Mesenchymal stem cell (in vitro differentiated cells and primary cell): Measurements from ENCODE around the gene RRBP1. TPM values are rescaled to one million over a fixed set of nuclear protein-coding genes. Genes with fewer than 3 reads are reported as not detected.
A peak's percentile ranks its signal among the peaks of the same experiment; 100 is the strongest.

Experiments
- DNase-seq: peaks from one replicate; pipeline ENCODE4 v3.0.0-alpha.2; 2013
- H2AFZ ChIP-seq: one replicate; pipeline ENCODE4 v1.6.1; 2013; ENCODE audit warnings: low read depth, mild to moderate bottlenecking, control low read depth, inconsistent platforms, low read length, moderate library complexity
- H2AK5ac ChIP-seq: 2 replicates; pipeline ENCODE4 v1.6.1; 2013; ENCODE audit warnings: low read length, moderate library complexity, mild to moderate bottlenecking, inconsistent platforms; ENCODE audit not compliant: severe bottlenecking
- H2BK120ac ChIP-seq: one replicate; pipeline ENCODE4 v1.6.1; 2013; ENCODE audit warnings: low read depth, mild to moderate bottlenecking, inconsistent platforms, low read length, moderate library complexity
- H2BK12ac ChIP-seq, 2 experiments: one replicate each; pipeline ENCODE4 v1.6.1; 2013; ENCODE audit warnings: inconsistent platforms in 2 of 2, low read length in 2 of 2, mild to moderate bottlenecking in 2 of 2, moderate library complexity in 2 of 2, control low read depth in 1 of 2
- H2BK15ac ChIP-seq: one replicate; pipeline ENCODE4 v1.6.1; 2013; ENCODE audit warnings: mild to moderate bottlenecking, low read depth, inconsistent platforms; ENCODE audit not compliant: poor library complexity, severe bottlenecking
- H2BK5ac ChIP-seq: 2 replicates; pipeline ENCODE4 v1.6.1; 2013; ENCODE audit warnings: low read depth, mild to moderate bottlenecking, low read length, control low read depth, inconsistent platforms; ENCODE audit not compliant: poor library complexity, severe bottlenecking
- H3K14ac ChIP-seq, 2 experiments: one replicate each; pipeline ENCODE4 v1.6.1; 2013; ENCODE audit warnings: inconsistent platforms in 2 of 2, low read length in 2 of 2, control low read depth in 1 of 2, mild to moderate bottlenecking in 1 of 2, moderate library complexity in 1 of 2
- H3K18ac ChIP-seq, 2 experiments: one replicate each; pipeline ENCODE4 v1.6.1; 2013; ENCODE audit warnings: inconsistent platforms in 2 of 2, low read length in 2 of 2, control low read depth in 1 of 2, low read depth in 1 of 2, mild to moderate bottlenecking in 1 of 2
- H3K23ac ChIP-seq, 2 experiments: one replicate each; pipeline ENCODE4 v1.6.1; 2013; ENCODE audit warnings: inconsistent platforms in 2 of 2, low read length in 2 of 2, mild to moderate bottlenecking in 2 of 2, moderate library complexity in 2 of 2, control low read depth in 1 of 2
- H3K27ac ChIP-seq: 2 replicates; pipeline ENCODE4 v1.5.1; 2013; ENCODE audit warnings: mild to moderate bottlenecking, moderate library complexity, low read length, control low read depth, inconsistent platforms; ENCODE audit not compliant: poor library complexity, severe bottlenecking
- H3K27me3 ChIP-seq, 2 experiments: 2 replicates each; pipeline versions ENCODE4 v1.6.1 to v1.7.0; 2013; ENCODE audit warnings: low read length in 2 of 2, mild to moderate bottlenecking in 2 of 2, moderate library complexity in 2 of 2, control low read depth in 1 of 2, inconsistent platforms in 1 of 2; ENCODE audit not compliant: control insufficient read depth in 1 of 2, insufficient read depth in 1 of 2
- H3K36me3 ChIP-seq, 2 experiments: 2 replicates each; pipeline versions ENCODE4 v1.6.1 to v1.7.0; 2013; ENCODE audit warnings: low read length in 2 of 2, control low read depth in 1 of 2, inconsistent platforms in 1 of 2, low read depth in 1 of 2, mild to moderate bottlenecking in 1 of 2; ENCODE audit not compliant: insufficient read depth in 2 of 2, control insufficient read depth in 1 of 2
- H3K4ac ChIP-seq, 2 experiments: one replicate each; pipeline ENCODE4 v1.6.1; 2013; ENCODE audit warnings: inconsistent platforms in 2 of 2, low read length in 2 of 2, mild to moderate bottlenecking in 2 of 2, moderate library complexity in 2 of 2, control low read depth in 1 of 2, low read depth in 1 of 2
- H3K4me1 ChIP-seq: 2 replicates; pipeline ENCODE4 v1.6.1; 2013; ENCODE audit warnings: low read depth, low read length, control low read depth; ENCODE audit not compliant: control insufficient read depth, insufficient read depth
- H3K4me2 ChIP-seq: 2 replicates; pipeline ENCODE4 v1.6.1; 2013; ENCODE audit warnings: low read length, mild to moderate bottlenecking, inconsistent platforms; ENCODE audit not compliant: poor library complexity, severe bottlenecking
- H3K4me3 ChIP-seq, 2 experiments: 2 replicates each; pipeline versions ENCODE4 v1.5.1 to v1.7.0; 2013; ENCODE audit warnings: low read length in 2 of 2, mild to moderate bottlenecking in 2 of 2, control low read depth in 1 of 2, low read depth in 1 of 2; ENCODE audit not compliant: insufficient read depth in 1 of 2
- H3K79me1 ChIP-seq: replicated peaks from 2 replicates; pipeline ENCODE4 v1.6.1; 2013; ENCODE audit warnings: mild to moderate bottlenecking, control low read depth, low read length, inconsistent platforms; ENCODE audit not compliant: poor library complexity, severe bottlenecking
- H3K9ac ChIP-seq: 2 replicates; pipeline ENCODE4 v1.7.0; 2013; ENCODE audit warnings: mild to moderate bottlenecking, low read length, moderate library complexity
- H3K9me3 ChIP-seq: 2 replicates; pipeline ENCODE4 v1.7.0; 2013; ENCODE audit warnings: mild to moderate bottlenecking, low read length; ENCODE audit not compliant: control insufficient read depth
- H4K8ac ChIP-seq: one replicate; pipeline ENCODE4 v1.6.1; 2013; ENCODE audit warnings: inconsistent platforms, mild to moderate bottlenecking, low read length, moderate library complexity
- H4K91ac ChIP-seq: one replicate; pipeline ENCODE4 v1.6.1; 2013; ENCODE audit warnings: mild to moderate bottlenecking, low read length, inconsistent platforms
- WGBS: methylation state at CpG from one replicate; pipeline ENCODE4 v1.1.7; 2013; ENCODE audit warnings: mixed read lengths; 5-methylcytosine and 5-hydroxymethylcytosine counted together
- polyA plus RNA-seq, 2 experiments: library from polyadenylated mRNA; stranded (reverse); fragments of 200-250 nt; gene quantifications; one replicate each; pipeline ENCODE4 v1.2.3, GENCODE V29; 2013

Gene RRBP1
- 209 TPM for polyA plus RNA-seq (2013, experiment 1 of 2)
- polyA plus RNA-seq (2013, experiment 2 of 2): 195 TPM

DNA sequence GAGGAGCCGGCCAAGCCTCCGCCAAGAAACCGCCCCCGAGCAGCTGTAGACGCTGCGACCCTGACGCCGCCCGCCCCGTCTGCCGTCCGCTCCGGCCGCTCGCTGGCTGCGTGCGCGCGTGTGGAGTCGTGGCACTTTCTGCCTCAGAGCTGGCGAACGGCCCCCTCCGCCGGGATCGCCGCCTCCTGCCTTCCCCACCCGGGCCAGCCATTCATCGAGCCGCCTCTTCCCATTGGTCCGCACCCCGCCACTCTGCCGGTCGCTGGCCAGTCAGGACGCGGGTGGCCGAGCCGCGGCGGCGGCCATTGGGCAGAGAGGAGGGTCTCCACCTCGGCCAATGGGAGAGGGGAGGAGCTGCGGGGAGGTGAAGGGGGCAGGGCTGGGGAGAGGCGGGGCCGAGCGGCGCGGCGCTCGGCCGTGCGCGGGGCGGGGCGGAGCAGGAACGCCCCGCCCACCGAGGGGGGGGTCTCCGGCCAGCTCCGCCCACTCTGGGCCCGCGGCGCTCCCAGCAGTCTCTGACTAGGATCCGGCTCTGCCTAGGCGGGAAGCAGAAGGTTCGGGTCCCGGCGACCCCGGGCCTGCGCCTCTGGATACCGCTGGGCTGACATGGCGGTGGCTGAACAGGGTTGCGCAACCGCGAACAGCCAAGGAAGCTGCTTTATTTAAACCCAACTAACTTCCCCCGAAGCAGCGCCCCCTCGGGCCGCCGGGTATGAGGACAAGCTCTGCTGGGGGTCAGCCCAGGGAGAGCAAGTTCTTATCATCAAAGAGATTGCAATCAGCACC is at the start of gene RRBP1:
Gene RRBP1 (minus strand): TSS at position 140 of the 786 bp plus-strand sequence. CDS start 21,735 bp downstream, outside the sequence.
- no peaks in the 10 kb centered on the region for H3K79me1 ChIP-seq
- peak within 1 kb of the TSS; percentile 84 for H2BK5ac ChIP-seq
- H3K4ac ChIP-seq: peak within 1 kb of the TSS; percentile 96 to 97
- H3K4me1 ChIP-seq: peaks cover 12% of the 10 kb centered on the region
- under 1% methylated on average over 45 of the region's 79 CpGs for WGBS
- peak within 1 kb of the TSS; percentile 68 to 94 for H3K14ac ChIP-seq
- peak; percentile 98 for DNase-seq
- no peak within 1 kb of the TSS for H2AFZ ChIP-seq
- H2BK15ac ChIP-seq: peak within 1 kb of the TSS; percentile 96
- peak within 1 kb of the TSS; percentile 60 for H3K4me2 ChIP-seq
- peak within 1 kb of the TSS; percentile 53 for H3K27ac ChIP-seq
- peak within 1 kb of the TSS; percentile 92 to 95 for H3K18ac ChIP-seq
- H3K4me3 ChIP-seq: peak within 1 kb of the TSS; percentile 90 to 99
- H3K9ac ChIP-seq: peak within 1 kb of the TSS; percentile 98
- peak within 1 kb of the TSS; percentile 93 for H2BK120ac ChIP-seq
- H2BK12ac ChIP-seq: no peak within 1 kb of the TSS
- peak within 1 kb of the TSS; percentile 89 for H4K8ac ChIP-seq
- peaks cover 3 to 27% of the 10 kb centered on the region in 2 experiments for H3K36me3 ChIP-seq
- peaks cover 13% of the 10 kb centered on the region for H3K9me3 ChIP-seq
- peaks cover 28 to 40% of the 10 kb centered on the region in 2 experiments for H3K27me3 ChIP-seq
- H2AK5ac ChIP-seq: no peak within 1 kb of the TSS
- peak within 1 kb of the TSS; percentile 90 for H4K91ac ChIP-seq
- peak within 1 kb of the TSS in 1 of 2 experiments; percentile 34 for H3K23ac ChIP-seq

DNA sequence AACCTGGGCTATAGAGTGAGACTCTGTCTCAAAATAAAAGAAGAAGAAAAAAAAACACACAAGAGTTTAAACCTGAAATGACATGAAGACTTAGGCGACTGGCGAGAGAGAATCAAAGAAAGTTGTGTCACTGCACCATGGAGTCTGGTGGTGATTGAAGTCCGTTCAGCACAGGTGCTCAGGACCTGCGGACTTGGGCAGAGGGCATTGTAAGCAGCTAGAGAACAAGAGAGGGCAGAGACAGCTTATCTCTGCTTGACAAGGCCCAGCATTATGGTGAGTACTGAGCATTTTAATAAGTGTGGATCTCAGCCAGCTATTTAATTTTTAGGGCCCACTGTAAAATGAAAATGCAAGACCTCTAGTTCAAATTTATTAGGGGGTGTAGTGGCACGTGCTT is 49.2 kb upstream of the RRBP1 start:
- no peak overlapping the region for H3K23ac ChIP-seq
- H3K27me3 ChIP-seq: peaks cover 0 to 21% of the 10 kb centered on the region in 2 experiments
- H4K91ac ChIP-seq: no peak overlapping the region
- H2BK12ac ChIP-seq: no peak overlapping the region
- H2BK5ac ChIP-seq: no peak overlapping the region
- no peak overlapping the region for H2AK5ac ChIP-seq
- H3K27ac ChIP-seq: no peak overlapping the region
- H3K18ac ChIP-seq: no peak overlapping the region
- H3K14ac ChIP-seq: no peak overlapping the region
- no peak overlapping the region for H2BK15ac ChIP-seq
- no peak overlapping the region for H3K4me3 ChIP-seq
- peaks cover 5% of the 10 kb centered on the region for H3K9me3 ChIP-seq
- no peaks in the 10 kb centered on the region for H3K36me3 ChIP-seq
- H3K9ac ChIP-seq: no peak overlapping the region
- H2BK120ac ChIP-seq: no peak overlapping the region
- WGBS: 86% methylated on average over 5 of the region's 5 CpGs
- H2AFZ ChIP-seq: no peak overlapping the region
- DNase-seq: no peak
- peaks cover 9% of the 10 kb centered on the region for H3K4me1 ChIP-seq
- H3K79me1 ChIP-seq: peaks cover 2% of the 10 kb centered on the region
- no peak overlapping the region for H4K8ac ChIP-seq
- H3K4ac ChIP-seq: no peak overlapping the region
- no peak overlapping the region for H3K4me2 ChIP-seq

DNA sequence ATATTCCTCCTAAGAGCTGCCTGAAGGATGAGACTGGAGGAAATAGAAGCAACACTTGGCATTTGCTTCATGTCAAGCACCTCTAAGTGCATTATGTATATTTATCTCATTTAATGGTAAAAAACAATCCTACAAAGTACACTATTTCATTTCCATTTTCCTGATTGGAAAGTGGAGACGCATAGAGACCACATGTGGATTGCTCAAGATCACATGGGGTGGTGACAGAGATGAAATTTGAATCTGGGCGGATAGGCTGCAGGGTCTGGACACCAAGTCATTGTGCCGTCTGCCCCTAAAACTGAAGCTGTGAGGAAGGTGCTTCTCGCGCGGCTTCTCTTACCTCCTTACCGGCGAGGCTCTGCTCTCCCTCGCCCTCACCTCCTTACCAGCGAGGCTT is 48.0 kb upstream of the RRBP1 start:
- no peak for DNase-seq
- peaks cover 2% of the 10 kb centered on the region for H3K79me1 ChIP-seq
- H4K8ac ChIP-seq: no peak overlapping the region
- H3K4me3 ChIP-seq: no peak overlapping the region
- H3K9ac ChIP-seq: no peak overlapping the region
- no peak overlapping the region for H2BK120ac ChIP-seq
- H2AFZ ChIP-seq: no peak overlapping the region
- peaks cover 0 to 25% of the 10 kb centered on the region in 2 experiments for H3K27me3 ChIP-seq
- H3K9me3 ChIP-seq: no peaks in the 10 kb centered on the region
- peak overlapping the region in 1 of 2 experiments; percentile 6 for H3K14ac ChIP-seq
- H4K91ac ChIP-seq: no peak overlapping the region
- H2BK12ac ChIP-seq: no peak overlapping the region
- peaks cover 3% of the 10 kb centered on the region for H3K4me1 ChIP-seq
- no peak overlapping the region for H2AK5ac ChIP-seq
- H3K36me3 ChIP-seq: no peaks in the 10 kb centered on the region
- H3K4me2 ChIP-seq: no peak overlapping the region
- H2BK15ac ChIP-seq: no peak overlapping the region
- no peak overlapping the region for H2BK5ac ChIP-seq
- H3K4ac ChIP-seq: no peak overlapping the region
- 88% methylated on average over 10 of the region's 10 CpGs for WGBS
- no peak overlapping the region for H3K18ac ChIP-seq
- H3K27ac ChIP-seq: no peak overlapping the region
- H3K23ac ChIP-seq: no peak overlapping the region

- Histone ChIP-seq H3K79me1 (peaks cover 2% of the 10 kb centered on the region), H2BK5ac (no peak overlapping the region), H3K23ac (no peak overlapping the region), H3K36me3 (no peaks in the 10 kb centered on the region), H2AFZ (no peak overlapping the region), H2AK5ac (no peak overlapping the region), H4K91ac (no peak overlapping the region), H2BK120ac (no peak overlapping the region), H3K27ac (no peak overlapping the region), H3K4ac (no peak overlapping the region), H3K9ac (no peak overlapping the region), H3K14ac (no peak overlapping the region), H3K9me3 (no peaks in the 10 kb centered on the region), H3K27me3 (peaks cover 2 to 38% of the 10 kb centered on the region in 2 experiments), H3K4me1 (no peaks in the 10 kb centered on the region), H4K8ac (no peak overlapping the region), H3K4me3 (no peak overlapping the region), H2BK12ac (no peak overlapping the region), H3K18ac (no peak overlapping the region), H2BK15ac (no peak overlapping the region), H3K4me2 (no peak overlapping the region)
- WGBS: 89% methylated on average over 12 of the region's 12 CpGs
- DNase-seq: no peak
Measured at GRCh38 chr20:17728074-17728473, 46.0 kb upstream of the RRBP1 start.
